K562 (cell line): ENCODE measurements around the gene SULT1A2. TPM values are rescaled to one million over a fixed set of nuclear protein-coding genes. Genes with fewer than 3 reads are reported as not detected.
A peak's percentile ranks its signal among the peaks of the same experiment; 100 is the strongest.

ENCODE experiments used
- ATAC-seq: fragments of 200-7000 bp; cut with Tn5 transposase; 3 replicates; pipeline ENCODE4 v1.9.1; 2020; ENCODE audit warnings: moderate library complexity
- BruUV-seq: library from RNA; stranded (reverse); fragments of 400-500 nt; replicated peaks from 2 replicates; lab custom pipeline; 2021; lab: Mats Ljungman, UMichigan
- CTCF ChIA-PET: fragments of 300-600 bp; formaldehyde crosslinking; extraction: SDS; loops from one replicate; lab custom pipeline; 2021; ENCODE audit warnings: low intra/inter-chr PET ratio; lab: Yijun Ruan, JAX
- POLR2A ChIA-PET: fragments of 300-600, 350-650 bp; sonication (Branson Sonifier 250); formaldehyde crosslinking; extraction: SDS; loops from one replicate; lab custom pipeline; 2021; ENCODE audit warnings: antibody characterized with exemption, inconsistent platforms; lab: Yijun Ruan, JAX
- DNase-seq, 4 experiments: peaks; one replicate each; pipeline versions ENCODE4 v3.0.0 to v3.0.0-alpha.2; 2011 to 2018; ENCODE audit warnings: low spot score in 3 of 4, mixed read lengths in 3 of 4; ENCODE audit errors: extremely low read depth in 1 of 4
- FAIRE-seq: peaks from 2 replicates; lab custom pipeline; 2011; peaks lifted over from hg19 to GRCh38; lab: Jason Lieb, UNC
- H2AFZ ChIP-seq: 2 replicates; pipeline ENCODE4 v1.6.0; 2011; ENCODE audit warnings: low read depth, low read length, control low read depth, inconsistent platforms
- H3K27ac ChIP-seq: fragments of 200-600 bp; 3 replicates; pipeline ENCODE4 v1.8.0; 2011; ENCODE audit warnings: low read depth, mild to moderate bottlenecking, control low read depth, inconsistent platforms, low read length, moderate library complexity, mixed read lengths; ENCODE audit errors: extremely low read depth
- H3K27me3 ChIP-seq, 2 experiments: fragments of 300-600 bp in 1 of 2; 2 replicates in 1 of 2; 3 replicates in 1 of 2; pipeline versions ENCODE4 v1.6.0 to v1.8.0; 2011; ENCODE audit warnings: inconsistent platforms in 2 of 2, low read length in 2 of 2, mild to moderate bottlenecking in 1 of 2, mixed read lengths in 1 of 2, moderate library complexity in 1 of 2; ENCODE audit not compliant: control insufficient read depth in 2 of 2, insufficient read depth in 2 of 2
- H3K36me3 ChIP-seq: fragments of 300-600 bp; 3 replicates; pipeline ENCODE4 v1.8.0; 2011; ENCODE audit warnings: mild to moderate bottlenecking, low read length, inconsistent platforms; ENCODE audit not compliant: control insufficient read depth, insufficient read depth
- H3K4me1 ChIP-seq, 2 experiments: fragments of 200-600 bp in 1 of 2; replicated peaks in 1 of 2; 2 replicates in 1 of 2; 3 replicates in 1 of 2; pipeline versions ENCODE4 v1.5.1 to v1.8.0; 2011; ENCODE audit warnings: inconsistent platforms in 2 of 2, low read length in 2 of 2, mild to moderate bottlenecking in 1 of 2, mixed read lengths in 1 of 2, moderate library complexity in 1 of 2; ENCODE audit not compliant: control insufficient read depth in 2 of 2, insufficient read depth in 2 of 2
- H3K4me2 ChIP-seq: 2 replicates; pipeline ENCODE4 v1.6.1; 2011; ENCODE audit warnings: low read length, control low read depth, inconsistent platforms, mixed read lengths; ENCODE audit not compliant: insufficient read depth
- H3K4me3 ChIP-seq: fragments of 200-600 bp; sonication (generic), shearing (Covaris generic); 2 replicates; pipeline ENCODE4 v1.5.1; 2016; ENCODE audit warnings: control low read depth, inconsistent platforms
- H3K79me2 ChIP-seq: fragments of 200-600 bp; 3 replicates; pipeline ENCODE4 v1.8.0; 2011; ENCODE audit warnings: low read length, inconsistent platforms; ENCODE audit not compliant: control insufficient read depth, insufficient read depth
- H3K9ac ChIP-seq, 2 experiments: 2 replicates each; pipeline versions ENCODE4 v1.6.0 to v1.6.1; 2011; ENCODE audit warnings: low read depth in 2 of 2, low read length in 2 of 2, control low read depth in 1 of 2, inconsistent platforms in 1 of 2, mild to moderate bottlenecking in 1 of 2, mixed read lengths in 1 of 2; ENCODE audit not compliant: insufficient read depth in 1 of 2
- H3K9me1 ChIP-seq: one replicate; pipeline ENCODE4 v1.6.0; 2011; ENCODE audit warnings: inconsistent platforms, mild to moderate bottlenecking, low read length, moderate library complexity; ENCODE audit not compliant: control insufficient read depth, insufficient read depth
- H3K9me3 ChIP-seq: replicated peaks from 2 replicates; pipeline ENCODE4 v1.5.1; 2011; ENCODE audit warnings: low read depth, low read length, inconsistent platforms; ENCODE audit not compliant: control insufficient read depth, insufficient read depth
- H4K20me1 ChIP-seq: replicated peaks from 2 replicates; pipeline ENCODE4 v1.6.1; 2011; ENCODE audit warnings: low read length, inconsistent platforms, mixed read lengths; ENCODE audit not compliant: control insufficient read depth, insufficient read depth
- HOMEZ ChIP-seq: fragments of 250-450 bp; sonication (Bioruptor Pico); IDR thresholded peaks from 2 replicates; pipeline ENCODE4 v1.4.0; 2020; ENCODE audit warnings: mild to moderate bottlenecking, moderate library complexity
- ZNF263 ChIP-seq: sonication (generic); formaldehyde crosslinking; IDR thresholded peaks from 2 replicates; pipeline ENCODE4 v1.8.0; 2022; ENCODE audit warnings: mild to moderate bottlenecking, missing genetic modification reagents, borderline replicate concordance
- WGBS: fragments of 100-300 bp; shearing (Covaris generic); methylation state at CpG from one replicate; pipeline ENCODE4 v1.1.6; 2016; ENCODE audit warnings: low coverage, mixed read lengths; ENCODE audit not compliant: insufficient coverage; ENCODE audit errors: missing lambda C conversion rate; 5-methylcytosine and 5-hydroxymethylcytosine counted together
- in situ Hi-C: fragments of 300-500 bp; cut with MboI; formaldehyde crosslinking; loops from 4 replicates; pipeline ENCODE4 v1.15.0; 2018; ENCODE audit warnings: inconsistent platforms, mixed read lengths
- intact Hi-C: fragments of 100-400 bp; cut with micrococcal nuclease; formaldehyde crosslinking; loops from 2 replicates; pipeline ENCODE4 v1.14.2; 2022
- polyA plus RNA-seq, 8 experiments: library from polyadenylated mRNA; depleted of rRNA in 4 of 8; stranded (reverse) in 5 of 8; unstranded in 3 of 8; fragments of >200 nt; fragmentation: Nextera tagmentation in 2 of 8; fragmentation: Illumina TruSeq in 1 of 8; extraction: Ambion mirVana in 2 of 8; extraction: Trizol in 1 of 8; gene quantifications; 2 replicates each; pipeline versions ENCODE4 v1.2.1 to v1.2.3, GENCODE V29; 2011 to 2014; ENCODE audit warnings: inconsistent platforms in 1 of 8, missing spikeins in 1 of 8
- total RNA-seq, 7 experiments: library from RNA; depleted of rRNA in 6 of 7; stranded (reverse); fragments of >200 nt in 6 of 7; fragmentation: Illumina TruSeq in 2 of 7; extraction: Trizol in 2 of 7; gene quantifications; 2 replicates each; pipeline versions ENCODE4 v1.2.1 to v1.2.3, GENCODE V29; 2011 to 2021; ENCODE audit warnings: low replicate concordance in 1 of 7

SULT1A2 gene
- total and polyA plus RNA-seq, 9 of the 15 experiments (the other 6 are each of a cell fraction or from before 2014, with no cell fraction given) = 0.73 to 3.2 (median 1.7) TPM

- in situ Hi-C loops = no loop called here
- Histone ChIP-seq H3K9me1 (no peaks in the 10 kb centered on the region), H3K4me3 (no peak overlapping the region), H3K27me3 (no peaks in the 10 kb centered on the region), H3K4me1 (no peaks in the 10 kb centered on the region; a peak in 1 of 5 replicates), H3K36me3 (peaks cover 33% of the 10 kb centered on the region; the same call in 2 of the 3 replicates), H3K79me2 (no peaks in the 10 kb centered on the region), H3K4me2 (no peak overlapping the region), H3K9ac (peak overlapping the region in 1 of 2 experiments; percentile 28; a peak in 1 of 4 replicates), H3K27ac (no peak overlapping the region), H2AFZ (no peak overlapping the region), H3K9me3 (no peaks in the 10 kb centered on the region), H4K20me1 (no peaks in the 10 kb centered on the region)
- ChIA-PET POLR2A (interaction anchor here (1.2 kb wide), 2 partner anchors 9 to 12 kb away, joined by 3 to 6 read pairs; no protein-coding TSS in a partner anchor), CTCF (no interaction called here)
- no peak for ATAC-seq
- peak; percentile 65; the same call in 1 of the 2 replicates for TF ChIP-seq ZNF263 (CRISPR knock-in tag)
- TF ChIP-seq HOMEZ (CRISPR knock-in tag) = no peak
- intact Hi-C loops = no loop called here
- no TSS peak for BruUV-seq
- FAIRE-seq = no peak
- WGBS = 84% methylated on average over 19 of the region's 22 CpGs
- DNase-seq = no peak
Observed at GRCh38 chr16:28590384-28591340, 6.2 kb downstream of the SULT1A2 start.
